GM10248 (cell line): Measurements from ENCODE around the gene SH2D2A.

Experiments
- CTCF ChIA-PET: fragments of 300-600 bp; sonication (Branson Sonifier 250); formaldehyde crosslinking; extraction: SDS; loops from one replicate; lab custom pipeline; 2021; ENCODE audit warnings: antibody characterized with exemption; lab: Yijun Ruan, JAX
- POLR2A ChIA-PET: fragments of 350-650 bp; sonication (Branson Sonifier 250); formaldehyde crosslinking; extraction: SDS; loops from one replicate; lab custom pipeline; 2020; ENCODE audit warnings: antibody characterized with exemption; lab: Yijun Ruan, JAX
- DNase-seq: peaks from one replicate; pipeline ENCODE4 v3.0.0; 2012; ENCODE audit errors: extremely low spot score
- CTCF ChIP-seq: IDR thresholded peaks from 2 replicates; pipeline ENCODE4 v1.5.1; 2012; ENCODE audit warnings: mild to moderate bottlenecking, low read depth; ENCODE audit errors: extremely low read depth, missing control alignments, control extremely low read depth

Gene SH2D2A

GRCh38 chr1:156821801-156822200, 5.2 kb upstream of the SH2D2A start:
- ChIA-PET POLR2A (no interaction called here), CTCF (interaction anchor here (1.1 to 2.9 kb wide), 7 partner anchors 9 to 96 kb away, joined by 3 to 24 read pairs (median 4); partner anchors contain the start of genes INSRR and NTRK1)

GRCh38 chr1:156815961-156816422, 656 bp downstream of the SH2D2A start:
- no peak for DNase-seq
- no peak for TF ChIP-seq CTCF
- ChIA-PET CTCF (interaction anchor here (1.5 to 11.5 kb wide), 3 partner anchors 17 to 44 kb away, joined by 5 to 106 read pairs (median 8); partner anchors contain the start of gene NTRK1), POLR2A (no interaction called here)

More at GRCh38 chr1:156821801-156822200, 5.2 kb upstream of the SH2D2A start:
- no peak for DNase-seq
- TF ChIP-seq CTCF: no peak

- POLR2A ChIA-PET: no interaction called here
- DNase-seq: no peak
- no peak for TF ChIP-seq CTCF
- CTCF ChIA-PET: interaction anchor here (2.2 to 11.5 kb wide), 2 partner anchors 17 to 45 kb away, joined by 8 to 106 read pairs; partner anchors contain the start of gene NTRK1
Observed at GRCh38 chr1:156815307-156815826, 1.3 kb downstream of the SH2D2A start.

GRCh38 chr1:156814571-156815260, 1.9 kb downstream of the SH2D2A start:
- ChIA-PET CTCF (interaction anchor here (0.6 to 11.5 kb wide), 14 partner anchors 10 to 89 kb away, joined by 3 to 106 read pairs (median 6); partner anchors contain the start of genes INSRR, NTRK1 and PRCC), POLR2A (interaction anchor here (0.7 kb wide), 1 partner anchor 47 kb away, joined by 4 read pairs; the partner anchor contains the start of gene PRCC)
- TF ChIP-seq CTCF: no peak
- DNase-seq: no peak

GRCh38 chr1:156813750-156814570, 2.7 kb downstream of the SH2D2A start:
- ChIA-PET POLR2A (interaction anchor here (0.6 to 0.7 kb wide), 2 partner anchors 29 to 47 kb away, joined by 3 to 4 read pairs; partner anchors contain the start of gene PRCC), CTCF (interaction anchor here (0.6 to 11.5 kb wide), 16 partner anchors 8 to 88 kb away, joined by 3 to 106 read pairs (median 6); partner anchors contain the start of genes INSRR and PRCC)
- peak; percentile 58 for TF ChIP-seq CTCF
- DNase-seq: peak; percentile 82
